PFSK-1 (cell line): Measurements from ENCODE around the gene CLCN4.

ENCODE experiments used
- FOXP2 ChIP-seq: optimal IDR thresholded peaks from 2 replicates; pipeline ENCODE3; 2011; ENCODE audit warnings: borderline replicate concordance, control low read depth, inconsistent platforms; ENCODE audit not compliant: insufficient read depth; ENCODE audit errors: extremely low read length, extremely low read depth
- POLR2AphosphoS5 ChIP-seq: IDR thresholded peaks from 2 replicates; pipeline ENCODE4 v1.6.1; 2012; ENCODE audit warnings: low read depth, mild to moderate bottlenecking, control low read depth, low read length, moderate library complexity
- SIN3A ChIP-seq: IDR thresholded peaks from 2 replicates; pipeline ENCODE4 v1.6.1; 2012; ENCODE audit warnings: mild to moderate bottlenecking, low read length, moderate library complexity, borderline replicate concordance; ENCODE audit not compliant: insufficient read depth
- TAF1 ChIP-seq: IDR thresholded peaks from 2 replicates; pipeline ENCODE4 v1.6.1; 2012; ENCODE audit warnings: low read length, control low read depth, borderline replicate concordance; ENCODE audit not compliant: insufficient read depth
- TF ChIP-seq, protein P1 (sequence below), 2 experiments: IDR thresholded peaks; 2 replicates each; pipeline versions ENCODE4 v1.6.1 to v1.8.0; 2011 to 2012; ENCODE audit warnings: low read depth in 2 of 2, low read length in 2 of 2, control low read depth in 1 of 2, inconsistent platforms in 1 of 2, mild to moderate bottlenecking in 1 of 2, moderate library complexity in 1 of 2; ENCODE audit not compliant: insufficient read depth in 1 of 2

The CLCN4 gene

DNA sequence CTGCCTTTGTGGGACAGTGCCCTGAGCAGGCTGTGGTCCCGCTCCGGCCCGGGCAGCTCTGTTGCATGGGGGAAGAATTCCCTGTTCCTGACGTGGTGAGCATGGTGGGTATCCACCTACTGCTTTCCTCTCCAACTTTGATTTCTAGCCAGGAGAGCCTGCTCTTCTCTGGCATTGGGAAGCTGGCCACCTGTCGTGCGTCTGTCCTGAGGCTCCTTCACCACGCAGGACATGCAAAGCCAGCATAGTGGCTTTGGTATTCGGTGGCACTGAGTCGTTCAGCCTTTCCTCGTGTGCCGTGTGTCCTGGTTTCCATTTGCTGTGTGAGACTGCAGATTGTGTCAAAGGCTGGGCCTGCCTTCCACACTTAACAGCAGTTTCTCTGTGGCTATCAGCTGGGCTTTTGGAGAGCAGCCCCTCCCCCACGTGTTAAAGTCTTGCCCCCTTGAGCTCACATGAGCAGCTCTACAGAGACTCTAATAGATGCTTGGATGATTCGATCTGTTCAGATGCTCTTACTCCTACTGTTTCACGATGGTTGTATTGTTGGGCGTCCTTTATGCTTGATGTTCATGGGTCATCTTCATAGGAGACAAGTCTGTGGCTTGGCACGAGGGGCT, 46.3 kb upstream of the CLCN4 start:
- TF ChIP-seq FOXP2: no peak

DNA sequence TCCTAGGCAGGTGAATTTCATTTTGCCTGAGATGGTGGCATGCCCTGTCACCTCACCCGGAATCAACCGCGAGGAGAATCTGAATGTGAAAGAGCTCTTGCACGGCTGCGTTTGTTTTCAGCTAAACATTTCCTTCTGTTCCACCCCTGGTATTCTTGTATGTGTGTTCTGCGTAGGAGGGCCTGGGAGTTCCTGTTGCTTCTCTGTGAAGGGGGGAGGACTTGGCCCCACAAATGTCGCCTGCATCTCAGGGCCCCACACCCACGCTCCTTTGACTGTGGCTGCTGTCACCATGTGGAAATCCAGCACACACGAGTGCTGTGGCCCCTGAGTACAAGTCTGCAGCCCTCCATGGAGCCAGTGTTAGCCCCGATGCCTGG, 45.8 kb upstream of the CLCN4 start:
- TF ChIP-seq, protein P1, sequence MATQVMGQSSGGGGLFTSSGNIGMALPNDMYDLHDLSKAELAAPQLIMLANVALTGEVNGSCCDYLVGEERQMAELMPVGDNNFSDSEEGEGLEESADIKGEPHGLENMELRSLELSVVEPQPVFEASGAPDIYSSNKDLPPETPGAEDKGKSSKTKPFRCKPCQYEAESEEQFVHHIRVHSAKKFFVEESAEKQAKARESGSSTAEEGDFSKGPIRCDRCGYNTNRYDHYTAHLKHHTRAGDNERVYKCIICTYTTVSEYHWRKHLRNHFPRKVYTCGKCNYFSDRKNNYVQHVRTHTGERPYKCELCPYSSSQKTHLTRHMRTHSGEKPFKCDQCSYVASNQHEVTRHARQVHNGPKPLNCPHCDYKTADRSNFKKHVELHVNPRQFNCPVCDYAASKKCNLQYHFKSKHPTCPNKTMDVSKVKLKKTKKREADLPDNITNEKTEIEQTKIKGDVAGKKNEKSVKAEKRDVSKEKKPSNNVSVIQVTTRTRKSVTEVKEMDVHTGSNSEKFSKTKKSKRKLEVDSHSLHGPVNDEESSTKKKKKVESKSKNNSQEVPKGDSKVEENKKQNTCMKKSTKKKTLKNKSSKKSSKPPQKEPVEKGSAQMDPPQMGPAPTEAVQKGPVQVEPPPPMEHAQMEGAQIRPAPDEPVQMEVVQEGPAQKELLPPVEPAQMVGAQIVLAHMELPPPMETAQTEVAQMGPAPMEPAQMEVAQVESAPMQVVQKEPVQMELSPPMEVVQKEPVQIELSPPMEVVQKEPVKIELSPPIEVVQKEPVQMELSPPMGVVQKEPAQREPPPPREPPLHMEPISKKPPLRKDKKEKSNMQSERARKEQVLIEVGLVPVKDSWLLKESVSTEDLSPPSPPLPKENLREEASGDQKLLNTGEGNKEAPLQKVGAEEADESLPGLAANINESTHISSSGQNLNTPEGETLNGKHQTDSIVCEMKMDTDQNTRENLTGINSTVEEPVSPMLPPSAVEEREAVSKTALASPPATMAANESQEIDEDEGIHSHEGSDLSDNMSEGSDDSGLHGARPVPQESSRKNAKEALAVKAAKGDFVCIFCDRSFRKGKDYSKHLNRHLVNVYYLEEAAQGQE (IDR thresholded peaks at IDR 0.05; ENCODE audit: insufficient read depth in 1 of 2, low read depth in 2 of 2, low read length in 2 of 2): no peak
- no peak for TF ChIP-seq SIN3A

DNA sequence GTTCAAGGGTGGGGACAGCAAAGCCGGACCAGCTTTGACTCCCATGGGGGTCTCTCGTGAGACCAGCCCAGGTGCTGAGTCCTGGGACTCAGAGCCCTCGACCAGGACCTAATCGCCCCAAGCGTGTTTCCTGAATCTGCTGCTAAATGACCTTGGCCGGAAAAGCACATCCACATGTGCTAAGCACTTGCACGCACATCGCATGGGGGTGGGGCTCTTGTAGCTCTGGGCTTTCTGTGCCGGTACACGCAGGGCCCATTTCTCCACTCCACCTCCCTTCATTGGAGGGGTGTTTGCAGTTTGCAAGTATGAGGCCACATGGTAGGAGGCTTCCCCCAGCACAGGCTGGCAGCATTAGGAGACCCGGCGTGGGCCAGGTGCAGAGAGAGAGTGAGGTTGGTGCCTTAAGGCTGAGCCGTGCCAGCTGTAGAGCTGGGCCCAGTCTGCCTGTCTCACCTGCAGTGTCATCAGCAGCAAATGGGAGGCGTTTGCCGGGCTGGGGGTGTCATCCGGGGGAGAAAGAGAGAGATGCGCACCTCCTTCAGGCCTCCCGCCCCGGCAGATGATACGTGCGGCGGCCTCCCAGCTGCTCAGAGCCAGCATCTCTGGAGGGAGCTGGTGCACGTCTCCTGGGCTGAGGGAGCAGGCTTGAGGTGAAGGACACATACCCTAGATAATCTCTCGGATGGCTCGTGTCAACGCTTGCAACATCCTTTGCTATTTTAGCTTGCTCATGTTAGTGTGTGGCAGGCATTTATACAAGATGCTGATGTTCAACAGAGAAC, 45.2 kb upstream of the CLCN4 start:
- TF ChIP-seq SIN3A (no peak), POLR2AphosphoS5 (no peak), TAF1 (no peak), FOXP2 (no peak)
- TF ChIP-seq, protein P1 (IDR thresholded peaks at IDR 0.05; ENCODE audit: insufficient read depth in 1 of 2, low read depth in 2 of 2, low read length in 2 of 2): no peak

DNA sequence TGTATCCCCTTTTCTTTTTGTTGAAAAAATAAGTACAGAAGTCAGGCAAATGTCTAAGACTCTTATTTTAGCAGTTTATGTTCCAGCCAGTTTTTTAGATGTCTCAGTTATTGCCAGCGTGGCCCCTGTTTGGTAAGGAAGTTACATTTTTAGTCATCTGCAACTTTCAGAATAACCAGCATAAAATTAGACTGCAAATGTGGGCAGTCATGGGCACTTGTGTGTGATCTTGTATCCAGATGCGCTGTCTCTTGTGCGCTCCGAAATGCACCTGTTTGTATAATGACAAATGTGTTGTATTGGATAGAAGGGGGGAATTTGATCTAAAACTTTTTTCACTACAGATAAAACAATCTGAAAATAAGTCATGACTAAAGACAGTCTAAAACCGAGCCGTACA, 44.3 kb upstream of the CLCN4 start:
- TF ChIP-seq SIN3A (no peak), POLR2AphosphoS5 (no peak)

DNA sequence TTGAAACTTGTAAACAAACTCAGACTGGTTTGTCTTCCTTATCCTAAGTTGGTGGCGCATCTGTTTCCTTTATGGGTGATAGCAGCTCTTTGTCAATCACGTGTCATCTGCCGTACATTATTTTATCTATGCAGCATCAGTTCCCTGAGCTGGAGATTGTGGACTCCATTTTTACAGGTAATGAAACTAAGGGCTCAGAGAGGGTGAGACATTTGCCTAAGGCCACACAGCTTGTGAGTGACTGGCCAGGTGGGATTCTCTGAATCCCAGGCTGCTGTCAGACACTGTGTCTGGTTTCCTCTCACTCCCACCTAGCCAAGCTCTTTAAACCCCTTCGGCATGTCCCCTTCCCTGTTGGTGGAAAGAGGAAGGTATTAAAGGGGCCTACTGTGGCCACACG, 41.7 kb upstream of the CLCN4 start:
- TF ChIP-seq, protein P1 (IDR thresholded peaks at IDR 0.05; ENCODE audit: insufficient read depth in 1 of 2, low read depth in 2 of 2, low read length in 2 of 2): no peak
- TF ChIP-seq FOXP2 (no peak), POLR2AphosphoS5 (no peak)

DNA sequence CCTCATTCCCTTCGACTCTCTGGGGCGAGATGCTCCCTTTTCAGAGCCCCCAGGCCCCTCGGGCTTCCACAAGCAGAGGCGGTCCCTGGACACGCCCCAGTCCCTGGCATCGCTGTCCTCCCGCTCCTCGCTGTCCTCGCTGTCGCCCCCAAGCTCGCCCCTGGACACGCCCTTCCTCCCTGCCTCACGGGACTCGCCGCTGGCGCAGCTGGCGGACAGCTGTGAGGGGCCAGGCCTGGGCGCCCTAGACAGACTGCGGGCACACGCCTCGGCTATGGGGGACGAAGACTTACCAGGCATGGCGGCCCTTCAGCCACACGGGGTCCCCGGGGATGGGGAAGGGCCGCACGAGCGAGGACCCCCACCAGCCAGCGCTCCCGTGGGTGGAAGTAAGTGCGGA, 39.5 kb upstream of the CLCN4 start:
- TF ChIP-seq, protein P1 (IDR thresholded peaks at IDR 0.05; ENCODE audit: insufficient read depth in 1 of 2, low read depth in 2 of 2, low read length in 2 of 2): no peak
- TF ChIP-seq POLR2AphosphoS5 (no peak), TAF1 (no peak), FOXP2 (no peak), SIN3A (no peak)
